NCI-H2227 (cell line): Measurements from ENCODE around the gene KIAA1328.

Experiments
- DNase-seq: peaks from one replicate; lab custom pipeline; 2025; ENCODE audit not compliant: unreplicated experiment; lab: John Stamatoyannopoulos, UW

KIAA1328 gene

DNA sequence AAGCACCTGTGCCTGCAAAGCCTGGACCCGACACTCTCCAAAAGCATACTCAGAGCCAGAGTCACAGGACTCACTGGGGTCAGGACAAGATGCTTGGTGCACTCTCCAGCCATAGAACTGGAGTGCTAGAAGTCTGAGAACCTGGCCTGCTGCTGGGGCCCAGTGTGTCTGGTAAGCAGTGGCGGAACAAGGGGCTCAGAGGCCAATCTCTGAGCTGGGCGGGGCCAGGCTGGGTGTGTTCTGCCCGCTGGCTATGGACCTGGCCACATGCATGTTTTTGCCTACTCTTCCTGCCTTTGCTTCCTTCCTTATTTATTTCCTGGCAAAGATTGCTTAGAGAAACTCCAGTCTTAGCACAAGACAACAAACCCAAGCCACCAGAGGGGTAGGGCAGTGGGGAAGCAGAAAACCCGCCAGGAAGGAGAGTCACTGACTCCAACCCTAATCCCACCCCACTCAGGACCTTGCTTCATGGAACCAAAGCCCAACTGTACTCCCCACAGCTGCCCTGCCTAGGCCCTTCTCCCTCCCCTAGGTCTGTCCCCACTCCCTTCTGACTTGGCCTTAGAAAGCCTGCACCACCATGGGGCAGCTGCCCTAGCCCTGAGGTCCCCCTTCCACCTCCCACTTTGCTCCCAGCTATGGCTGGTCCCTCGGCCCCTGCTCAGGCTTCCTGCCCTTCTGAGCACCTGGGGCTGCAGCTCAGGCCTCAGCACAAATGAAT is 421.1 kb downstream of the KIAA1328 start:
- DNase-seq = no peak

DNA sequence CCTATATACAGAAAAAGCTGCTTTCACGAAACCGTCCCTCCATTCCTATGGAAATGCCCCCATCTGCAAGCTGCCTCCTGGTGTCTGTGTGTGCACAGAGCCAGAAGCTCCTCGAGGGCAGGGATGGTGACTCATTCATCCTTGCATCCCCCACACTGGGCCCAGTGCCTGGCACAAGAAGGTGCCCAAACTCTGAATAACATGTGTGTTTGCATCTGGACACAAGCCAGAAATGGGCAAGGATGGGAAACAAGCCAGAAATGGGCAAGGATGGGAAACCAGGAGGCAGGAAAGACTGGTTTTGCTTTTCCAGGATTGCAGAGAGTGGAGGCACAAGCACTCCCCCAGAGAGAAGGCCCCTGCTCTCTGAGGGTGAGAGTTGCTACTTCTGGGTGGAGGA is 422.8 kb downstream of the KIAA1328 start:
- DNase-seq = no peak

DNA sequence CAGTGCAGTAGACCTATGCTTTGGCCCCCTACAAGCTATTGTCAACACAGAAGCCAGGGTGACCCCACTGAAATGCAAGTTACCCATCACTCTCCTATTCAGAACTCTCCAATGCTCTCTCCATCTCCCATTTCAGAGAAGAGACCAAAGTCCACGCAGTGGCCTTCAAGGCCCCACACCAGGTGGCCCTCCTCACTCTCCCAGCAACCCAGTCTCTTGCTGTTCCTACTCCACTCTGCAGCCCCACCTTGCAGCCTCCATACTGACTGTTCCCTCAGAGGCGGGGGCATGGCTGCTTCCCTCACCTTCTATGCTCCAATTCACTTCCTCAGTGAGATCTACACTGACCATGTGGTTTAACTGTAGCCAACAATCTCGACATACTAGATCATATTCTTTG is 423.4 kb downstream of the KIAA1328 start:
- DNase-seq = no peak

DNA sequence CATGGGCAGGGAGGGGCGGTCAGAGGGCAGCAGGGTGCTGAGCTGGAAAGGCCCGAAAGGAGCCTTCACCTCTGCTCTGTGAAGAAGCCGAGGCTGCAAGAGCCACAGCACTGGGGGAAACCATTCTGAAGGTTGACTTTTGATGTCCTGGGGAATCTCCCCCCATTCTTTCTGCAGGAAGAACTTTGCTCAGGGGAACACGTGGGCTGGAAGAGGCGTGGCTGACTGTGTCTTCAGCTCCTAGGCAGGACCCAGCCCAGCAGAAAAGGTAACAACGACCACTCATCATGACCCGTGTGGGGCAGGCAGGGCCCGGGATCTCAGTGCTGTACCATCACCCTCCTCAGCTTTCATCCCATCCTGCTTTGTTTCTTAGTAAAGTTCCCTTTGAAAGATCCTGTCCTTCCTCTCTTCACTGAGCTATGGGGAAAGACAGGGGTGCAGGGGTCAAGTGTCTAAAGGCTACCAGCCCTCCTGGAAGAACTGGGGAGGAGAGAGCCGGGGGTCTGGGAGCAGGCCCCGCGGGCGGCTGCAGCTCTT is 424.0 kb downstream of the KIAA1328 start:
- DNase-seq = no peak

DNA sequence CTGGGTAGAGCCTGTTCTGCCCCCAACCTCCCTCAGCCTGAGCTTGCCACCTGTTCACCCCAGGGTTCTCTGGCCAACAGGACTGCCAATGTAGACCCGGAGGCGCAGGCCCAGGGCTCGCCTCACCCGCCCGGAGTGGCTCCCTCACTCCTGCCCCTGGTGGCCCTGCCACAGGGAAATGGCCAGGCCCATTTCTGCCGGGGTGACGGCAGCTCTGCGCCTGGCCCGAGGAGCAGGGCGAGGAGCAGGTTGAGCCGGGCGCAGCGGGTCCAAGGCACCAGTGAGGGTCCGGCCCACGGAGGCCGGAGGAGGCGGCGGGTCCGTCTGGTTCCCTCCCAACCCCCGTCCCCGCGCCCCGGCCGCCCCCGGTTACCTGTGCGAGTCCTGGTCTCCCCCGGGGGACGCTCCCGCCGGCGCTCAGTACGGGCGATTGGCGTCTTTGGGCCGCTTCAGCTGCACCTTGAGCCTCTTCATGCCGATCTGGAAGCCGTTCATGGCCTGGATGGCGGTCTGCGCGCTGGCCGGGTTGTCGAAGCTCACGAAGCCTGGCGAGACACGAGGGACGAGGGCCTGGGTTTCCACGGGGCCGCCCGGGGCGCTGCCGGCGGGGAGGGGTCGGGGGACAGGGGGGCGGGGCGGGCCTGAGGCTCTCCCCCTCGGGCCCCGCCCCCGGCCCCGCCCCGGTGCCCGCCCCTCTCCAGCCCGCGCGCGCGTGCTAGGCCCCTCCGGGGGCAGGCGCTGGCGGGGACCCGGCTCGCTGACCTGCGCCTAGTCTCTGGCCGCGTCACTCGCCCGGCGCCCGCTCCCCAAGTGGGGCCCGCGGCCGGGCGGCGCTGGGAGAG is 424.7 kb downstream of the KIAA1328 start:
- no peak for DNase-seq

DNA sequence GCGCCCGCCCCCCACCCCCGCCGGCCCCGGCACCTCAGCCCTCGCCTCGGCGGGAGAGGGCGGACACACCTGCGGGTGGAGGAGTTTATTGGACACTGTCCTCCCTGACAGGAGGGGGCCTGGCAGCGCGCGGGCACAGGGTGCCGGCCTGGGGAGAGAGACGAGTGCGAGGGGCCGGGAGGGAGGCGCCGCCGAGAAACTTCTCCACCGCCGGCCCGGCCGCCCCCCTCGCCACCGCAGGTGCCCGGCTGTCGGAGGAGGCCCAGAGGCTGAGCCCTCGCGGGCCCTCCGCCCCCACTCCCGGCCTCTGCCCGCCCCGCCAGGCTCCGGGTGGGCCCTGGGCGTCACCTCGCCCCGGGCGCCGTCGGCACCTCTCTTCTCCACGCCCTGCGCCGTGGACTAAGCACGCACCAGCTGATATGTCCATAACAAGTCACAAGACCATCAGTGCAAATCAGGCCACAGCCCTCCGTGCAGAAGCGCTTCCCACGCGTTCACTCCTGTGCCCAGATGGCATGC is 425.4 kb downstream of the KIAA1328 start:
- no peak for DNase-seq

DNA sequence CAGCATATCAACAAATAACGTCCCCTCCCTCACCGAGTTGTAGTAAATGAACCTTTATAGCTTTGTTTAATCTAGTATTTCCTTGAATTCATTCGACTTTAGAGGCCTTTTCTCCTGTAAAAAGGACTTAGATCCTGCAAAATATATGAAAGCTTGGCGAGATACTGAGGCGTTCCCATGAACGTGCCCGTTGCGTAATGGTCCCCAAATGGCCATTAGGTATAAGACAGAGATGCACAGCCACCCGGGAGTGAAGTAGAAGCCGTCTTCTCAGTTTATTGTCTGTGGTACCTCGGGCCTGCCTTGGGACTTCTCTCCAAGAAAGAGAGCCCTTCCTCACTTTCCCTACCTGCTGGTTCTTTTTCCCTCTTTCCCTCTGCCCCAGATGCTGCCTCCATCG is 426.0 kb downstream of the KIAA1328 start:
- no peak for DNase-seq

DNA sequence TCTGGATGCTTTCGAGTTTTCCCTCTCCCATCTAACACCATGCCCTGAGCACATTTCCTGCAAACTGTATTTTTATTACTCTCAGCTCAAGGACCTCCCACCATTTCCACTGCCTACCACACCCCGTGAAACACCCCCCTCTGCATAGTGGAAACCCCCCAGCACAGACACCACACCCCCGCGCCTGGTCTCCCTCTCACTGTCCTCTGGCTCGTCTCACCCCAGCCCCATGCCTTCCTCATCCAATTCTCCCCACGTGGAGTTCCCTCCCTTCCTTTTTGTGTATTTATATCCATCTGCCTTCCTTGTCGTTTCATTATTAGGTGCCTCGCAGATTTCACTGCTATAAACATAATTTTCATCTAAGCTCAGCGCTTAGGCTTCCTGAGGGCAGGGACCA is 429.2 kb downstream of the KIAA1328 start:
- DNase-seq = no peak

DNA sequence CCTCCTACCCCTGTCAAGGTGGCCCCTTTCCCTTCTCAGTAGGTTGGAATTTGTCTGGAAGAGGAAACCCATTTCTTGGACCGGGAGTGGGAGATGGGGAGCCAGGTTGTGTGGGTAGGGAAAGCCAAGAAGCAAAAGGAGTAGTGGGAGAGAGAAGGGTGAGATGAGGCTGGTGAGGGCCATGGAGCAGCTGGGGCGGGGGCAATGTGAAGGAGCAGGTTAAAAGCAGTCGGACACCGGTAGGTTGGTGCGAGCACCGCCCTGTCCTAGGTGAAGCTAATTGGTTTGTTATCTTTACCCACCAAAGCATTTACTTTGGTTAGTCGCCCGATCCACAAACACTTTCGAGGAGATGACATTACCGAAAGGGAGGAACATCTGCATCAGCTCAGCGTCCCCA is 429.9 kb downstream of the KIAA1328 start:
- DNase-seq = no peak

DNA sequence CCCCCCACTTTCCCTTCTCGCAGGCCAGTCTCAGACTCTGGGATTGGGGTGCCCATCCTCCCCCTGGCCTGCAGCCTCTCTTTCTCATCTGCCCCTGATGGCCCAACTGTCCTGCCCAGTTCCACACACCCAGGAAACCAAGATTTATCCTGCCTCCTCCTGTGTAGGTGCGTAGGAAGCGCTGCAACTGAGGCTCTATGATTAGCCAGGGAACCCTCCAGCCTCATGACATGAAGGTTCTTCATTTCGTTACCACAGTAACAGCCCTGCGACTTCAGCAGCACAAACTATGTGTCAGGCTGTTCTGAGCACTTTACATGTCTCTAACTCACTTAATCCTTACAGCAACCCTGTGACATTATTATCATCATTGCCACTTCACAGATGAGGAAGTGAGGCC is 430.8 kb downstream of the KIAA1328 start:
- no peak for DNase-seq

DNA sequence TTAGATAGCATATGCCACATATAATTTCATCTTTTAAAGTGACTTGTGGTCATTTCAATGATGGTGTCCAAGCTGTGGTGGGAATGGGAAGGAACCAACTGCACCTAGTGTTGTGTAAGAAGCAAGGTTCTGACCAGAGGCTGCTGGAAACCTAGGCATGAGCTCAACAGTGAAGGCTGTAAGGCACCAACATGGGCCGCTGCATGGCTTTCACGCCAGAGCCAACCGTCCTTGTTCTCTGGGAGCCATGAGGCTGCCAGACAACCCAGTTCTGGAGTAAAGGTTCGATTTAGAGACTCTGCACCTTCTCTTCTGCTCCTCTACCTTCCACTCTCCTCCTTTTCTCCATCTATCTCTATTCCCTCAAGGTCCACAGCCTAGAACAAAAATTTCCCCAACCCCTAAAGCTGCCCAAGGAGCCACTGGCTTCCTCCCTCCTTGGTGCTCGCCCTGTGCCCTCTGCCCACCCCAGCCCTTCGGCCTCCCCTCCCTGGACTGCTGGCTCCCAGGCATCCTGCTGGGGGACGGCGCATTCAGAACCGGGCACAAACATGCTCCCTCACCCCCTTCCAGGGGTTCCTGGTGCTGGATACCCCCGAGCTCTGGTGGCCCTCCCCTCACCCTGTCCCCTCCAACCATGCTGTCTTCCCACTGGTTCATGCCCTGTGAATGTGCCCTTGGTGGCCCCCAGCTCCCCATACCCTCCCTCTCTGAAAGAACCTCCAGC is 431.6 kb downstream of the KIAA1328 start:
- no peak for DNase-seq

DNA sequence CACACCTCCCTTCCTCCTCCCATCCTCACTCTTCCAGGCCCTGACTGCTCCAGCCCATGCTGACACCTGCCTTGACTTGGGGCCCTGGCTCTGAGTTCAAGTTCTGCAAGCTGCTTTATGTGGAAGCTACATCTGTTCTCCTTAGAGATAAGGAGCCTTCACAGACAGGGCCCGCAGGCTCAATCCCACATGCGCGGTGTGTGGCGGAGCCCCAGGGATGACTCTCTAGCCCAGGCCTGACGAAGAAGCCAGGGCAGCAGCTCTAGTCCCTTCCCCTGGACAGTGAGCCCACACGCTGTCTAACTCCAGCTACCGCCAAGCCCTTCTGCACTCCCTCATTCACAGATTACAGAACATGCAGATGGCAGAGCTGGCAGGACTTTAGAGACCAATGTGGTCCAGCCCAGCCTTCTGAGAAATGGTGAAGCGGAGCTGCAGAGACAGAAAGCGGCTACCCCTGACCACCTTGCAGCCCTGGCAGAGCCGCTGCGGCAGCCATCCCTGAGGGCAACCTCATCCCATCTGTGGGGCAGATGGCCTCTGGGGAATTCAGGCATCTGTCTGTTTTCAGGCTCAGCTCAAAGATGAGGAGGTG is 432.4 kb downstream of the KIAA1328 start:
- DNase-seq = no peak

DNA sequence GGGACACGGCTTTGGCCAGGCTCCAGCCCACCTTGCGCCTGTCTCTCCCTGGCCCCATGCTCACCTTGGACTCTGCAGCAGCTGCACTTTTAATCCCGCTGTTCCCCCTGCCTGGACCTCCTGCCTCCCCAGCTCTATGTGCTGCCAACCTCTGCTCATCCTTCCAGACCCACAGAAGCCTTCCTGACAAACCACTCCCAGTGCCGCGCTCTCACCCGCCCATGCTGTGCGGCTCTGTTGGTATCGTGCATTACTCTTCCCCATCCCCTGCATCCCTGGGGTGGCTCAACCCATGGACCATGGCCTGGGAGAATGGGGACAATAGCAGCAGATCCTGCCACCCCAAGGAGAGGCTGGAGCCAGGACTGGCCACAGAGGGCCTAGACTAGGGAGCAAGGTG is 433.1 kb downstream of the KIAA1328 start:
- DNase-seq = no peak

DNA sequence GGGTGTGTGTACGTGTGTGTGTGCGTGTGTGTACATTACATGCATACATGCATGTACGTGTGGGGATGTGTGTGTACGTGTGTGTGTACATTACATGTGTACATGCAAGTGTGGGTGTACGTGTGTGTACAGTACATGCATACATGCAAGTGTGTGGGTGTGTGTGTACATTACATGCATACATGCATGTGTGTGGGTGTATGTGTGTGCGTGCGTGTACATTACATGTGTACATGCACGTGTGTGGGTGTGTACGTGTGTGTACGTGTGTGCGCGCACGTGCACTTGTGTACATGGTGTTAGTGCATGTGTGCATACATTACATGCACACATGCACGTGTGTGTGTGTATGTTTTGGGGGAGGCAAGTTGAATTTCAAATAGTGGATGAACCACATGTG is 436.0 kb downstream of the KIAA1328 start:
- DNase-seq = no peak

DNA sequence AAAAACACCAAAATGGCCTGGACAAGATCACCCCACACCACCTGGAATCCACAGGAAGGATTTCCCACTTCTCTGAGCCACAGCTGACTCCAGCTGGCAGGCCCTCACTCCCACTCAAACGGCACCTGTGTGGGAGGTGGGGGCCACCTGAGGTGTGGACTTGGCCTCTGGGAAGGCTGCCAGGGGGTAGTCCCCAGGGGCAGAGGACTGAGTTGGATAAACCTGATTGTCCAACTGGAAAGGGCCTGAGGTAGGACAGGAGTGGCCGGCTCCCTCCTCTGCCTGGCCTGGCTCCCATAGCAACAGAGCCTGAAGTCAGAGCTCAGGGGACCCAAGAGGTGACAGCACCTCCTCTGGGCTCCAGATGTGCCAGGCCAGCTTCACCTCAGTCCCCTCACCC is 436.5 kb downstream of the KIAA1328 start:
- DNase-seq = no peak

DNA sequence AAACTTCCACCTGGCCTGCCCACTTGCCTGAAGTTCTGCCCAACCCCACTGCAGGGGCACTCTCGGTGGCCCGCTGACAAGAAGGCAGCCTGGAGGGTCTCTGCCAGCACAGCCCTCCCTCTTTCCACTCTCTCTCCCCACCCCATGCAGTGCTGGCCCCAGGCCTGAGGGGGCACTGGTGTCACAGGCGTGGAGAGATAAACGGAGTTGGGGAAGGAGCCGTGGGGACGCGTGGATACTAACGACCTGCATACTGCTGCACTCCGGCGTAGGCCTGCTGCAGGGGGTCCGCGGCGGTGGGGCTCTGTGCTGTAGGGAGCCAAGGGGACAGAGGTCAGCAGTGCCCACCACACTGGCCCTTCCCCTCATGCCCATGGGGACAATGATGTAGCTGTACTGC is 437.4 kb downstream of the KIAA1328 start:
- DNase-seq = no peak

DNA sequence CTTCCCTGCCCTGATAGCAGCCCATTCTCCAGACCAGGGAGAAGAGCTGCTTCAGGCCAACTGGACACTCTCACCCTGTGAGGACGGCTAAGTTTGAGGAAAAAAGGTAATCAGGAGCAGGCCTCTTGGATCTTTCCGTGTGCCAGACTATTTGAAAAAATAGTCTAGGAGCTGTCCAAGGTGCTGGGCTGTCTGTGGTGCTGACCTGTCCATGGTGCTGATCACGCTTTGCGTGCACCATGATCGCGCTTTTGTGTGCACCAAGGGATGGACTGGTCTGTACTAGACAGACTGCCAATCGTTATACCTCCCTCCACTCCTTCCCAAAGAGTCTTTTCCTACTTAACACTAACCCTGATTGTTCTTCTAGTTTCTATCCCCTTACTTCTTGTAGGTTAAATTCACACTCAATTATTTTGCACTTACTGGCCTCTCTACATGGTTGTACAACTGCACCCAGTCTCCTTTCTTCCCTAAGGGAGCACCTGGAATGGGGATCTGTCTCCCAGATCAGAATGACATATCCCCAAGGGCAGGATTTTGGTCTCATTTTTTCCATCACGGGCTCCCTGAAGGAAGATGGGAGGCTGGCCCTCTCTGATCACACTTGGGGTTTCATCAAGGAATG is 441.2 kb downstream of the KIAA1328 start:
- no peak for DNase-seq

DNA sequence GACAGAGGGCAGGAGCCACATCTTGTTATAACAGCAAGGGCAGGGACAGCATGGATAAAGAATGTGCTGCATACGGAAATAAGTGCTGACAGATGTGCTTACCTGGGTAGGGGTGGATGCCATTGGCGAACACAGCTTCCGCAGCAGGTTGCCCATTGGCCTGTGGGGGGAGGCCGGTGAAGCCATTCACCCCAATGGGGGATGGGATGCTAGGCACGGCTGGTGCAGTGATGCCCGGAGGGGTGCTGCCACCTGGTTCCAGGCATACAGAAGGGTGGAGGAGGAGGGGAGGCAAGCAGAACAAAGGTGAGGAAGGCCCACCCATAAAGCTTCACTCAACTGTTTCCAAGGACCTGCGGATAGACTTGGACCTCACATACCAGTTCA is 441.7 kb downstream of the KIAA1328 start:
- no peak for DNase-seq

DNA sequence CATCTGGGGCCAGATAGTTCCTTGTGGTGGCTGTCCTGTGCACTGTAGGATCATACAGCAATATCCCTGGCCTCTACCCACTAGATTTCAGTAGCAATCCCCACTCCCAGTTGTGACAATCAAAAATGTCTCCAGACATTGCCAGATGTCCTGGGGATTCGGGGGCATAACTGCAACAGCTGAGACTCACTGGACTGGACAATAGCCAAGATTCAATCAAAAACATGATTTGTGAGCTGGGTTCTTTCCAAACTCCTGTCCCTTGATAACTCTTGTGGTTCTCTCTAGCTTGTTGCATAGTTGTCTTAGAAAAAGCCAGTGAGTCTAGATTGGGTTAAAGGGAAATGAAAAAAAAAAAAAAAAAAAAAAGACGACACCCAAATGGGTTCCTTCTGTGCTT is 443.3 kb downstream of the KIAA1328 start:
- no peak for DNase-seq

DNA sequence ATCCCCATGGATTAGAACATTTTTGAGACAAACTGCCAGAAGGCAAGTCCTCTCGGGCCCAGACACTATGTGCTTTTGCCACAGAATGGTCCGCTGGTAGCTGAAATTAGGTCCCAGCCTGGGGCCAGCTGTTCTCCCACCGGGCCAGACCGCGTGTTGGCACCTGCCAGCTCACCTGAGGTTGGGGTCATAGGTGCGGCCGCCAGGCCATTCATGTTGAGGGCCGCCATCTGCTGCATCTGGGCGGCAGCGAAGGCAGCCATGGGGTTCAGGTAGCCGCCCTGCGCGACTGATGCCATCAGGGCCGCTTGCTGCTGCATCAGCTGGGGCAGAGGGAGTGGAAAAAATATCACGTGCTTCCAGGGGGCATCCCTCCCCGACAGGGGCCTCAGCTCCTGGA is 443.9 kb downstream of the KIAA1328 start:
- DNase-seq = no peak
